ENCODE data around the gene IL9R. TPM values are rescaled to one million over a fixed set of nuclear protein-coding genes. Genes with fewer than 3 reads are reported as not detected.

Gene IL9R
- total RNA-seq, 1 experiment from 2014 or later = 1.4 TPM

- no peak for ATAC-seq
- Histone ChIP-seq H3K36me3 (ENCODE audit: control insufficient read depth in 1 of 2, insufficient read depth in 2 of 2, low read length in 2 of 2) (no peaks in the 10 kb centered on the region), H3K4me3 (replicated peaks in 1 of 2; ENCODE audit: low read depth in 1 of 2, low read length in 2 of 2) (no peak overlapping the region), H3K27ac (ENCODE audit: low read depth, low read length) (no peak overlapping the region), H3K4me2 (ENCODE audit: low read length) (no peak overlapping the region), H3K9me2 (ENCODE audit: insufficient read depth) (no peaks in the 10 kb centered on the region), H4K20me1 (ENCODE audit: insufficient read depth) (no peaks in the 10 kb centered on the region), H3K9me3 (ENCODE audit: control insufficient read depth in 1 of 2, insufficient read depth in 1 of 2, low read depth in 1 of 2, low read length in 2 of 2) (no peaks in the 10 kb centered on the region), H3K79me2 (ENCODE audit: insufficient read depth, low read length) (no peaks in the 10 kb centered on the region), H3K27me3 (ENCODE audit: insufficient read depth, low read length) (no peaks in the 10 kb centered on the region), H2AFZ (ENCODE audit: low read depth, low read length, poor library complexity, severe bottlenecking) (no peak overlapping the region), H3K9ac (ENCODE audit: low read length) (no peak overlapping the region), H3K4me1 (ENCODE audit: control insufficient read depth in 1 of 2, insufficient read depth in 2 of 2, low read length in 2 of 2) (no peaks in the 10 kb centered on the region)
- TF ChIP-seq ZBTB33 (IDR thresholded peaks at IDR 0.05; ENCODE audit: extremely low read depth, insufficient replicate concordance, low read length) (no peak), REST (IDR thresholded peaks at IDR 0.05; ENCODE audit: low read depth) (no peak), ELF1 (IDR thresholded peaks at IDR 0.05; ENCODE audit: borderline replicate concordance, low read depth) (no peak), ZNF274 (IDR thresholded peaks at IDR 0.05; ENCODE audit: low read depth, low read length) (no peak), SP1 (IDR thresholded peaks at IDR 0.05; ENCODE audit: low read depth) (no peak), ATF3 (IDR thresholded peaks at IDR 0.05) (no peak), EZH2phosphoT487 (IDR thresholded peaks at IDR 0.05; ENCODE audit: borderline replicate concordance) (no peak), POLR2AphosphoS5 (IDR thresholded peaks at IDR 0.05; ENCODE audit: low read depth, low read length) (no peak), CTCF (IDR thresholded peaks at IDR 0.05 in 2 of 3, conservative IDR thresholded peaks at IDR 0.05 in 1 of 3; ENCODE audit: borderline replicate concordance in 1 of 3, insufficient read depth in 1 of 3, low read depth in 2 of 3, low read length in 2 of 3) (no peak), ZFX (IDR thresholded peaks at IDR 0.05) (no peak)
- POLR2A ChIA-PET = no interaction called here
- no peak for DNase-seq (ENCODE audit: low read depth, low spot score)
- CTCF ChIA-PET = no interaction called here
- RAD21 ChIA-PET (ENCODE audit: low non-redundant PET in 1 of 2, low total read pairs in 2 of 2, uncharacterized antibody in 2 of 2, unreplicated experiment in 2 of 2) = no interaction called here
- no TSS peak for BruUV-seq (replicated peaks)
- intact Hi-C loops (cut with micrococcal nuclease) = no loop called here
These were observed 14.2 kb upstream of the IL9R start for GRCh38 chrX:155983326-155983725.

Data from HCT116 (cell line).